ENCODE results near the gene RANBP17. TPM values are rescaled to one million over a fixed set of nuclear protein-coding genes. Genes with fewer than 3 reads are reported as not detected.

RANBP17 gene
- total and polyA plus RNA-seq, 2 of the 4 experiments (the other 2 are of a cell fraction), result 8.2 to 29.0 TPM

DNA sequence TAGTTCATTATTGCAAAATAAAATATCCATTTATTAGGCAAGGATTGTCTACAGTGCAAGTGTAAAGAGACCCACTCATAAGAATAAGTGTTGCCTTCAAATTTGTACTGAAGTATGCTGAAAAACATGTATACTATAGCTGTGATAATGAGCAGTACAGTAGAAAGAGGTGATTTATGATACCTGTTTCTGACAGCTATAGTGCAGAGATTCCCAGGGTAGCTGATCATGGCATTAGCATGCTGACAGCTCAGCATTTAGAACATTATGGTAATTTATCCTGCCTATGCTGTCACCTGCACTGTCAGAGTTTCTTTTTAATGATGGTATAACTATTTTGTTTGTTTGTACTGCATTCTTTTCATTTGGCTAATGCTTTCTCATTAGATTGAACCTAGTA lies 269.7 kb downstream of the RANBP17 start:
- no peaks in the 10 kb centered on the region for H3K9me1 ChIP-seq (ENCODE audit: insufficient read depth, low read length)
- no peaks in the 10 kb centered on the region for H3K79me1 ChIP-seq (ENCODE audit: low read depth in 1 of 2, low read length in 2 of 2)
- H3K56ac ChIP-seq (ENCODE audit: extremely low read depth, insufficient read depth, low read length), result no peak overlapping the region
- dilution Hi-C loops (cut with HindIII; ENCODE audit: low sequenced_read_pairs, unreplicated experiment), result no loop called here
- ATAC-seq (ENCODE audit: low read depth) (no peak), DNase-seq (no peak)
- in situ Hi-C loops (cut with MboI; ENCODE audit: low sequenced_read_pairs), result no loop called here
- H3K14ac ChIP-seq (replicated peaks; ENCODE audit: low read depth, low read length), result no peak overlapping the region
- no TSS peak for BruUV-seq (replicated peaks)
- no peak overlapping the region for H4K5ac ChIP-seq (ENCODE audit: low read depth, low read length)
- CTCF ChIA-PET, result no interaction called here
- POLR2A ChIA-PET (ENCODE audit: unreplicated experiment), result no interaction called here
- no peak overlapping the region for H3K4me2 ChIP-seq (ENCODE audit: low read depth, low read length)
- no peaks in the 10 kb centered on the region for H3K36me3 ChIP-seq (ENCODE audit: control insufficient read depth, insufficient read depth, low read length)
- TF ChIP-seq RCOR1 (IDR thresholded peaks at IDR 0.05; ENCODE audit: insufficient replicate concordance, low read length) (no peak), MAFK (IDR thresholded peaks at IDR 0.05; ENCODE audit: low read depth, low read length) (no peak), MAZ (IDR thresholded peaks at IDR 0.05; ENCODE audit: borderline replicate concordance, low read depth, low read length) (no peak), SMC3 (IDR thresholded peaks at IDR 0.05; ENCODE audit: low read depth, low read length) (no peak), RAD21 (IDR thresholded peaks at IDR 0.05; ENCODE audit: low read length) (no peak), FOS (IDR thresholded peaks at IDR 0.05; ENCODE audit: low read depth, low read length) (no peak), CEBPB (IDR thresholded peaks at IDR 0.05; ENCODE audit: low read depth, low read length) (no peak), POLR2A (IDR thresholded peaks at IDR 0.05; ENCODE audit: low read depth, low read length) (no peak), RFX5 (IDR thresholded peaks at IDR 0.05; ENCODE audit: low read depth, low read length) (no peak), MXI1 (IDR thresholded peaks at IDR 0.05; ENCODE audit: borderline replicate concordance, low read depth, low read length) (no peak), NFE2L2 (IDR thresholded peaks at IDR 0.05; ENCODE audit: low read depth, low read length) (no peak), BHLHE40 (IDR thresholded peaks at IDR 0.05; ENCODE audit: low read depth, low read length) (no peak), CHD1 (IDR thresholded peaks at IDR 0.05; ENCODE audit: low read depth, low read length) (no peak)
- TF ChIP-seq, protein P1, sequence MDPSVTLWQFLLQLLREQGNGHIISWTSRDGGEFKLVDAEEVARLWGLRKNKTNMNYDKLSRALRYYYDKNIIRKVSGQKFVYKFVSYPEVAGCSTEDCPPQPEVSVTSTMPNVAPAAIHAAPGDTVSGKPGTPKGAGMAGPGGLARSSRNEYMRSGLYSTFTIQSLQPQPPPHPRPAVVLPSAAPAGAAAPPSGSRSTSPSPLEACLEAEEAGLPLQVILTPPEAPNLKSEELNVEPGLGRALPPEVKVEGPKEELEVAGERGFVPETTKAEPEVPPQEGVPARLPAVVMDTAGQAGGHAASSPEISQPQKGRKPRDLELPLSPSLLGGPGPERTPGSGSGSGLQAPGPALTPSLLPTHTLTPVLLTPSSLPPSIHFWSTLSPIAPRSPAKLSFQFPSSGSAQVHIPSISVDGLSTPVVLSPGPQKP (IDR thresholded peaks at IDR 0.05; ENCODE audit: borderline replicate concordance, low read depth, low read length), result no peak
- TF ChIP-seq, protein P2, sequence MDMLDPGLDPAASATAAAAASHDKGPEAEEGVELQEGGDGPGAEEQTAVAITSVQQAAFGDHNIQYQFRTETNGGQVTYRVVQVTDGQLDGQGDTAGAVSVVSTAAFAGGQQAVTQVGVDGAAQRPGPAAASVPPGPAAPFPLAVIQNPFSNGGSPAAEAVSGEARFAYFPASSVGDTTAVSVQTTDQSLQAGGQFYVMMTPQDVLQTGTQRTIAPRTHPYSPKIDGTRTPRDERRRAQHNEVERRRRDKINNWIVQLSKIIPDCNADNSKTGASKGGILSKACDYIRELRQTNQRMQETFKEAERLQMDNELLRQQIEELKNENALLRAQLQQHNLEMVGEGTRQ (IDR thresholded peaks at IDR 0.05; ENCODE audit: low read depth, low read length), result no peak
- TF ChIP-seq, protein P3, sequence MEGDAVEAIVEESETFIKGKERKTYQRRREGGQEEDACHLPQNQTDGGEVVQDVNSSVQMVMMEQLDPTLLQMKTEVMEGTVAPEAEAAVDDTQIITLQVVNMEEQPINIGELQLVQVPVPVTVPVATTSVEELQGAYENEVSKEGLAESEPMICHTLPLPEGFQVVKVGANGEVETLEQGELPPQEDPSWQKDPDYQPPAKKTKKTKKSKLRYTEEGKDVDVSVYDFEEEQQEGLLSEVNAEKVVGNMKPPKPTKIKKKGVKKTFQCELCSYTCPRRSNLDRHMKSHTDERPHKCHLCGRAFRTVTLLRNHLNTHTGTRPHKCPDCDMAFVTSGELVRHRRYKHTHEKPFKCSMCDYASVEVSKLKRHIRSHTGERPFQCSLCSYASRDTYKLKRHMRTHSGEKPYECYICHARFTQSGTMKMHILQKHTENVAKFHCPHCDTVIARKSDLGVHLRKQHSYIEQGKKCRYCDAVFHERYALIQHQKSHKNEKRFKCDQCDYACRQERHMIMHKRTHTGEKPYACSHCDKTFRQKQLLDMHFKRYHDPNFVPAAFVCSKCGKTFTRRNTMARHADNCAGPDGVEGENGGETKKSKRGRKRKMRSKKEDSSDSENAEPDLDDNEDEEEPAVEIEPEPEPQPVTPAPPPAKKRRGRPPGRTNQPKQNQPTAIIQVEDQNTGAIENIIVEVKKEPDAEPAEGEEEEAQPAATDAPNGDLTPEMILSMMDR (conservative IDR thresholded peaks at IDR 0.05; ENCODE audit: low read depth, low read length), result no peak
- no peak overlapping the region for H3K4ac ChIP-seq (ENCODE audit: low read depth, low read length)
- no peaks in the 10 kb centered on the region for H3K4me1 ChIP-seq (ENCODE audit: control insufficient read depth, insufficient read depth, low read length)
- no peak overlapping the region for H2BK5ac ChIP-seq (ENCODE audit: low read depth, low read length, poor library complexity, severe bottlenecking)
- H2AK5ac ChIP-seq (ENCODE audit: low read depth, low read length), result no peak overlapping the region
- H2BK120ac ChIP-seq (ENCODE audit: low read depth, low read length), result no peak overlapping the region
- no peak overlapping the region for H4K8ac ChIP-seq (ENCODE audit: low read depth in 2 of 2, low read length in 2 of 2)
- H3K18ac ChIP-seq (ENCODE audit: low read depth, low read length), result no peak overlapping the region
- H3K23ac ChIP-seq (ENCODE audit: low read depth, low read length), result no peak overlapping the region
- no peak overlapping the region for H2BK20ac ChIP-seq (ENCODE audit: low read depth, low read length)
- no peak overlapping the region for H2BK15ac ChIP-seq (ENCODE audit: low read depth, low read length)
- H3K27ac ChIP-seq (ENCODE audit: insufficient read depth, low read length), result no peak overlapping the region
- H3K4me3 ChIP-seq (ENCODE audit: insufficient read depth, low read depth, low read length), result no peak overlapping the region
- no peaks in the 10 kb centered on the region for H3K27me3 ChIP-seq (ENCODE audit: control insufficient read depth, insufficient read depth, low read length)
- no peak overlapping the region for H4K91ac ChIP-seq (ENCODE audit: insufficient read depth, low read depth, low read length)
- intact Hi-C loops (cut with micrococcal nuclease), result no loop called here
- no peak overlapping the region for H2AFZ ChIP-seq (replicated peaks; ENCODE audit: low read length, poor library complexity)
- H3K9me3 ChIP-seq (ENCODE audit: control insufficient read depth, insufficient read depth, low read length), result no peaks in the 10 kb centered on the region
- no peak overlapping the region for H3K9ac ChIP-seq (ENCODE audit: low read depth, low read length)
- no peak overlapping the region for H2AK9ac ChIP-seq (replicated peaks; ENCODE audit: low read depth, low read length, poor library complexity)
- no peaks in the 10 kb centered on the region for H4K20me1 ChIP-seq (ENCODE audit: insufficient read depth, low read length)

Measured in IMR-90 (cell line).